ENCODE data around the gene GRK6. TPM values are rescaled to one million over a fixed set of nuclear protein-coding genes. Genes with fewer than 3 reads are reported as not detected.
A peak's percentile ranks its signal among the peaks of the same experiment; 100 is the strongest.

GRK6 gene
- total and polyA plus RNA-seq, 9 of the 15 experiments (the other 6 are each of a cell fraction or from before 2014, with no cell fraction given) = 0.63 to 122 (median 44.5) TPM

DNA sequence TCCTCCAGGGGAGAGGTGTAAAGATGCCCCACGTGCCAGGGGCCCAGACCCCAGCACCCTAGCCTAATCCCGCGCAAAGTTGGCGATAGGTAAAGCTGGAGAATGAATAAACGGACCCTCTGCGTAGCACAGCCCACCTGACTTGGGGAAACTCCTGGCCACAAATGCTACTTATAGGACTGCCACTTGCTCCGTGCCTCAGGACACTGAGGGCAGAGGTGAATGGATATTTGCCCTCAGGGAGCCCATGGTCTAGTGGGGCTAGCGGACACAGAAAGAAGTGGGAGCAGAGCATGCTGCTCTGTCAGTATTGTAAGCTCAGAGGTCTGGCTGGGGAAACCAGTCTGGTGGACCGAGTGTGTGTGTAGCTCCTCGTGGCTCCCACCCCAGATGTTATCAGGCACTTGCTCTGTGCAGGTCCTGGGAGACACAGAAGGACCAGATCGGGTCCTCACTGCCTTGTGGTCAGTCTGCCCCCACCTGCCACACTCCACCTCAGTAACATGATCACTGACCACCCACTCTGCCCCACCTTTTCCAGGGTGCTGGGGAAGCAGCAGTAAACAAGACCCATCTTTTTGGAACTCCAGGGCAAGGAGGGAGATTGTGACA lies 841 bp downstream of the GRK6 start (continued):
- TF ChIP-seq ARHGAP35 (IDR thresholded peaks at IDR 0.05; ENCODE audit: partially characterized antibody) = no peak
- peak in 1 of 2 experiments; percentile 85; a peak in 2 of 4 replicates for TF ChIP-seq FOXA3 (CRISPR knock-in tag; conservative IDR thresholded peaks at IDR 0.05 in 1 of 2, IDR thresholded peaks at IDR 0.05 in 1 of 2)
- TF ChIP-seq JUNB (CRISPR knock-in tag; conservative IDR thresholded peaks at IDR 0.05) = no peak
- TF ChIP-seq HEY1 (CRISPR knock-in tag; IDR thresholded peaks at IDR 0.05; ENCODE audit: borderline replicate concordance) = no peak
- TF ChIP-seq MYBL2 (IDR thresholded peaks at IDR 0.05; ENCODE audit: low read depth) = no peak
- no peak for TF ChIP-seq MYBL2 (CRISPR knock-in tag; IDR thresholded peaks at IDR 0.05; ENCODE audit: borderline replicate concordance)
- TF ChIP-seq ETV1 (tag; conservative IDR thresholded peaks at IDR 0.05; ENCODE audit: low read depth) = no peak
- TF ChIP-seq, protein P1, sequence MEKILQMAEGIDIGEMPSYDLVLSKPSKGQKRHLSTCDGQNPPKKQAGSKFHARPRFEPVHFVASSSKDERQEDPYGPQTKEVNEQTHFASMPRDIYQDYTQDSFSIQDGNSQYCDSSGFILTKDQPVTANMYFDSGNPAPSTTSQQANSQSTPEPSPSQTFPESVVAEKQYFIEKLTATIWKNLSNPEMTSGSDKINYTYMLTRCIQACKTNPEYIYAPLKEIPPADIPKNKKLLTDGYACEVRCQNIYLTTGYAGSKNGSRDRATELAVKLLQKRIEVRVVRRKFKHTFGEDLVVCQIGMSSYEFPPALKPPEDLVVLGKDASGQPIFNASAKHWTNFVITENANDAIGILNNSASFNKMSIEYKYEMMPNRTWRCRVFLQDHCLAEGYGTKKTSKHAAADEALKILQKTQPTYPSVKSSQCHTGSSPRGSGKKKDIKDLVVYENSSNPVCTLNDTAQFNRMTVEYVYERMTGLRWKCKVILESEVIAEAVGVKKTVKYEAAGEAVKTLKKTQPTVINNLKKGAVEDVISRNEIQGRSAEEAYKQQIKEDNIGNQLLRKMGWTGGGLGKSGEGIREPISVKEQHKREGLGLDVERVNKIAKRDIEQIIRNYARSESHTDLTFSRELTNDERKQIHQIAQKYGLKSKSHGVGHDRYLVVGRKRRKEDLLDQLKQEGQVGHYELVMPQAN (IDR thresholded peaks at IDR 0.05; ENCODE audit: borderline replicate concordance) = peak; percentile 66
- TF ChIP-seq HDAC2 (IDR thresholded peaks at IDR 0.05) = 0 out of 2 replicates have a peak, but pooled peaks have one; percentile 29
- TF ChIP-seq, protein P2, sequence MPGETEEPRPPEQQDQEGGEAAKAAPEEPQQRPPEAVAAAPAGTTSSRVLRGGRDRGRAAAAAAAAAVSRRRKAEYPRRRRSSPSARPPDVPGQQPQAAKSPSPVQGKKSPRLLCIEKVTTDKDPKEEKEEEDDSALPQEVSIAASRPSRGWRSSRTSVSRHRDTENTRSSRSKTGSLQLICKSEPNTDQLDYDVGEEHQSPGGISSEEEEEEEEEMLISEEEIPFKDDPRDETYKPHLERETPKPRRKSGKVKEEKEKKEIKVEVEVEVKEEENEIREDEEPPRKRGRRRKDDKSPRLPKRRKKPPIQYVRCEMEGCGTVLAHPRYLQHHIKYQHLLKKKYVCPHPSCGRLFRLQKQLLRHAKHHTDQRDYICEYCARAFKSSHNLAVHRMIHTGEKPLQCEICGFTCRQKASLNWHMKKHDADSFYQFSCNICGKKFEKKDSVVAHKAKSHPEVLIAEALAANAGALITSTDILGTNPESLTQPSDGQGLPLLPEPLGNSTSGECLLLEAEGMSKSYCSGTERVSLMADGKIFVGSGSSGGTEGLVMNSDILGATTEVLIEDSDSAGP (CRISPR knock-in tag; IDR thresholded peaks at IDR 0.05) = no peak
- TF ChIP-seq, protein P3, sequence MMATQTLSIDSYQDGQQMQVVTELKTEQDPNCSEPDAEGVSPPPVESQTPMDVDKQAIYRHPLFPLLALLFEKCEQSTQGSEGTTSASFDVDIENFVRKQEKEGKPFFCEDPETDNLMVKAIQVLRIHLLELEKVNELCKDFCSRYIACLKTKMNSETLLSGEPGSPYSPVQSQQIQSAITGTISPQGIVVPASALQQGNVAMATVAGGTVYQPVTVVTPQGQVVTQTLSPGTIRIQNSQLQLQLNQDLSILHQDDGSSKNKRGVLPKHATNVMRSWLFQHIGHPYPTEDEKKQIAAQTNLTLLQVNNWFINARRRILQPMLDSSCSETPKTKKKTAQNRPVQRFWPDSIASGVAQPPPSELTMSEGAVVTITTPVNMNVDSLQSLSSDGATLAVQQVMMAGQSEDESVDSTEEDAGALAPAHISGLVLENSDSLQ (IDR thresholded peaks at IDR 0.05) = no peak
- no peak for TF ChIP-seq RFX7 (CRISPR knock-in tag; IDR thresholded peaks at IDR 0.05)
- TF ChIP-seq MAZ (CRISPR knock-in tag; conservative IDR thresholded peaks at IDR 0.05 in 1 of 2, IDR thresholded peaks at IDR 0.05 in 1 of 2) = 0 out of 4 replicates have a peak, but pooled peaks of 1 of the 2 experiments have one; percentile 2
- TF ChIP-seq, protein P4, sequence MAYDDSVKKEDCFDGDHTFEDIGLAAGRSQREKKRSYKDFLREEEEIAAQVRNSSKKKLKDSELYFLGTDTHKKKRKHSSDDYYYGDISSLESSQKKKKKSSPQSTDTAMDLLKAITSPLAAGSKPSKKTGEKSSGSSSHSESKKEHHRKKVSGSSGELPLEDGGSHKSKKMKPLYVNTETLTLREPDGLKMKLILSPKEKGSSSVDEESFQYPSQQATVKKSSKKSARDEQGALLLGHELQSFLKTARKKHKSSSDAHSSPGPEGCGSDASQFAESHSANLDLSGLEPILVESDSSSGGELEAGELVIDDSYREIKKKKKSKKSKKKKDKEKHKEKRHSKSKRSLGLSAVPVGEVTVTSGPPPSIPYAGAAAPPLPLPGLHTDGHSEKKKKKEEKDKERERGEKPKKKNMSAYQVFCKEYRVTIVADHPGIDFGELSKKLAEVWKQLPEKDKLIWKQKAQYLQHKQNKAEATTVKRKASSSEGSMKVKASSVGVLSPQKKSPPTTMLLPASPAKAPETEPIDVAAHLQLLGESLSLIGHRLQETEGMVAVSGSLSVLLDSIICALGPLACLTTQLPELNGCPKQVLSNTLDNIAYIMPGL (CRISPR knock-in tag; IDR thresholded peaks at IDR 0.05) = no peak
- TF ChIP-seq SOX6 (IDR thresholded peaks at IDR 0.05) = 0 out of 2 replicates have a peak, but pooled peaks have one; percentile 8
- peak; percentile 76 for TF ChIP-seq POLR2A (conservative IDR thresholded peaks at IDR 0.05)
- TF ChIP-seq GABPA (tag; conservative IDR thresholded peaks at IDR 0.05; ENCODE audit: low read depth) = no peak
- TF ChIP-seq, protein P5, sequence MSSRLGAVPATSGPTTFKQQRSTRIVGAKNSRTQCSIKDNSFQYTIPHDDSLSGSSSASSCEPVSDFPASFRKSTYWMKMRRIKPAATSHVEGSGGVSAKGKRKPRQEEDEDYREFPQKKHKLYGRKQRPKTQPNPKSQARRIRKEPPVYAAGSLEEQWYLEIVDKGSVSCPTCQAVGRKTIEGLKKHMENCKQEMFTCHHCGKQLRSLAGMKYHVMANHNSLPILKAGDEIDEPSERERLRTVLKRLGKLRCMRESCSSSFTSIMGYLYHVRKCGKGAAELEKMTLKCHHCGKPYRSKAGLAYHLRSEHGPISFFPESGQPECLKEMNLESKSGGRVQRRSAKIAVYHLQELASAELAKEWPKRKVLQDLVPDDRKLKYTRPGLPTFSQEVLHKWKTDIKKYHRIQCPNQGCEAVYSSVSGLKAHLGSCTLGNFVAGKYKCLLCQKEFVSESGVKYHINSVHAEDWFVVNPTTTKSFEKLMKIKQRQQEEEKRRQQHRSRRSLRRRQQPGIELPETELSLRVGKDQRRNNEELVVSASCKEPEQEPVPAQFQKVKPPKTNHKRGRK (tag; IDR thresholded peaks at IDR 0.05) = no peak
- TF ChIP-seq, protein P6, sequence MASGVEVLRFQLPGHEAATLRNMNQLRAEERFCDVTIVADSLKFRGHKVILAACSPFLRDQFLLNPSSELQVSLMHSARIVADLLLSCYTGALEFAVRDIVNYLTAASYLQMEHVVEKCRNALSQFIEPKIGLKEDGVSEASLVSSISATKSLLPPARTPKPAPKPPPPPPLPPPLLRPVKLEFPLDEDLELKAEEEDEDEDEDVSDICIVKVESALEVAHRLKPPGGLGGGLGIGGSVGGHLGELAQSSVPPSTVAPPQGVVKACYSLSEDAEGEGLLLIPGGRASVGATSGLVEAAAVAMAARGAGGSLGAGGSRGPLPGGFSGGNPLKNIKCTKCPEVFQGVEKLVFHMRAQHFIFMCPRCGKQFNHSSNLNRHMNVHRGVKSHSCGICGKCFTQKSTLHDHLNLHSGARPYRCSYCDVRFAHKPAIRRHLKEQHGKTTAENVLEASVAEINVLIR (CRISPR knock-in tag; IDR thresholded peaks at IDR 0.05) = no peak

Data from K562 (cell line).